Lung microvascular endothelial cell (primary cell): ENCODE data around the gene SEPTIN1. TPM values are rescaled to one million over a fixed set of nuclear protein-coding genes. Genes with fewer than 3 reads are reported as not detected.

ENCODE experiments used
- DNase-seq, 2 donors: peaks; one replicate each; pipeline versions ENCODE4 v3.0.0 to v3.0.0-alpha.2; 2010; ENCODE audit warnings: low read depth in 2 of 2
- total RNA-seq: library from RNA; depleted of rRNA; stranded (reverse); fragments of >200 nt; gene quantifications from 2 replicates; pipeline ENCODE4 v1.2.1, GENCODE V29; 2014

SEPTIN1 gene
- total RNA-seq, 1 donor from 2014 or later = 0.20 TPM

DNA sequence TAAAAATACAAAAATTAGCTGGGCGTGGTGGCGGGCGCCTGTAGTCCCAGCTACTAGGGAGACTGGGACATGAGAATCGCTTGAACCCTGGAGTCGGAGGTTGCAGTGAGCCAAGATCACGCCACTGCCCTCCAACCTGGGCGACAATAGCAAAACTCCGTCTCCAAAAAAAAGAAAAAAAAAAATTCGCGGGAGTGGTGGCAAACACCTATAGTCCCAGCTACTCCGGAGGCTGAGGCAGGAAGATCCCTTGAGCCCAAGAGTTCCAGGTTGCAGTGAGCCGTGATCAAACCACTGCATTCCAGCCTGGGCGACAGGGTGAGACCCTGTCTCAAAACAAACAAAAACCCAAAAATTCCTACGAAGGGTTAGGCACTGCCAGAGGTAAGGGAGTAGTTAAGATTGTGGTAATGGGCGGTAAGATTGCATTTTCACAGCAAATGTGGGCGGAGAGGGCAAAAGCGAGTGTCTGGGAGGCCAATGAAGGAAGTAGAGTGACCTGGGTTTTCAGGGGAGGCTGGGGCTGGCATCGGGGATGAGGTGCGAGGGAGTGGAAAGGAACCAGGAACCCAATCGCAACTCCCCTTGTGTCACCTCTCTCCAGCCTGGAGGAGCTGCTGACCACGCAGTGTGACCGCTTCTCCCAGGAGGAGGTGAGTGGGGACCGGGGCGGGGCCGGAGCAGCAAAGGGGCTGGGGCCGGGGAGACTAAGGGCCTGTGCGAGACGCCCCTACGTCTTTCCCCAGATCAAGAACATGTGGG lies 5.1 kb downstream of the SEPTIN1 start:
- no peak for DNase-seq

- DNase-seq = no peak
Observed at GRCh38 chr16:30376461-30376902, 5.9 kb downstream of the SEPTIN1 start.

DNA sequence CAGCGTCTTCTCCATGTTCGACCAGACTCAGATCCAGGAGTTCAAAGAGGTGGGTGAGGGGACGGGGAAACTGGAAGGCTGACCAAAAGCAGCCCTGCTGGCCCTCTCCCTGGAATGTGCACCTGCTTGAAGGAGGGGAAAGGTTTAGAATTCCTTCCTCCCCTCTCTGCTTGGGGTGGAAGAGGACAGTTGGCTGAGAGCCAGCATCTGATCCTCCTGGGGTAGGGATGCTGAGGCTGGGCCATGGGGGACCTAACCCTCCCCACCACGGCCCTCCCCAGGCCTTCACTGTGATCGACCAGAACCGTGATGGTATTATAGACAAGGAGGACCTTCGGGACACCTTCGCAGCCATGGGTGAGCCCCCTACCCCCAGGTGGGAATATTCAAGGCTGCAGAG lies 6.5 kb downstream of the SEPTIN1 start:
- DNase-seq = no peak

DNA sequence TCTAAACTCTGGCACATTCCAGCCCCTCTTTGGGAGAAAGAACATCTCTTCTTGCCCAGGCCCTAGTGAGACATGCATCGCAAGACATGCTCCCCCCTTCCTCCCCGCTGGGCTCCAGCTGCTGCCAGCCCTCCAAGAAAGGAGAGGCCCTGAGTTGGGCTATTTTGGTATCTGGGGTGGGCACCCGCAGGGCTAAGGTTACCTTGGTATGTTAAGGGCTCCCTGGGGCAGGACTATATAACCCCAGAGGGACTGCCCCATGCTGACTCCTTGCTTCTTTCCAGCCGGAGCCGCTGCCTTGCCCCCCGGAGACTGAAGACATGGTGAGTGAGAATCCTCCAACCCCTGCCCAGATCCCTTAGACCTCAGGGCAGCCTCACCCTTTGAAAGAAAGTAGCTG lies 7.8 kb downstream of the SEPTIN1 start, which contains the start of gene MYL11:
TSS of gene MYL11 (plus strand) at position 265 of the 400 bp plus-strand sequence. CDS start at position 321, 56 bp downstream.
- DNase-seq = no peak

GRCh38 chr16:30372725-30373124 lies 9.6 kb downstream of the SEPTIN1 start:
- no peak for DNase-seq

- DNase-seq = no peak
Observed at GRCh38 chr16:30372038-30372712, 10.2 kb downstream of the SEPTIN1 start.

GRCh38 chr16:30371248-30371816 lies 11.0 kb downstream of the SEPTIN1 start:
- DNase-seq = no peak

GRCh38 chr16:30370456-30371247 lies 11.7 kb downstream of the SEPTIN1 start, which contains the start of gene TBC1D10B:
Gene TBC1D10B (minus strand): TSS chr16:30370494. CDS start chr16:30370183, 311 bp downstream.
- DNase-seq = peak; percentile 100

- no peak for DNase-seq
Observed at GRCh38 chr16:30369938-30370455, 12.4 kb downstream of the SEPTIN1 start.

DNA sequence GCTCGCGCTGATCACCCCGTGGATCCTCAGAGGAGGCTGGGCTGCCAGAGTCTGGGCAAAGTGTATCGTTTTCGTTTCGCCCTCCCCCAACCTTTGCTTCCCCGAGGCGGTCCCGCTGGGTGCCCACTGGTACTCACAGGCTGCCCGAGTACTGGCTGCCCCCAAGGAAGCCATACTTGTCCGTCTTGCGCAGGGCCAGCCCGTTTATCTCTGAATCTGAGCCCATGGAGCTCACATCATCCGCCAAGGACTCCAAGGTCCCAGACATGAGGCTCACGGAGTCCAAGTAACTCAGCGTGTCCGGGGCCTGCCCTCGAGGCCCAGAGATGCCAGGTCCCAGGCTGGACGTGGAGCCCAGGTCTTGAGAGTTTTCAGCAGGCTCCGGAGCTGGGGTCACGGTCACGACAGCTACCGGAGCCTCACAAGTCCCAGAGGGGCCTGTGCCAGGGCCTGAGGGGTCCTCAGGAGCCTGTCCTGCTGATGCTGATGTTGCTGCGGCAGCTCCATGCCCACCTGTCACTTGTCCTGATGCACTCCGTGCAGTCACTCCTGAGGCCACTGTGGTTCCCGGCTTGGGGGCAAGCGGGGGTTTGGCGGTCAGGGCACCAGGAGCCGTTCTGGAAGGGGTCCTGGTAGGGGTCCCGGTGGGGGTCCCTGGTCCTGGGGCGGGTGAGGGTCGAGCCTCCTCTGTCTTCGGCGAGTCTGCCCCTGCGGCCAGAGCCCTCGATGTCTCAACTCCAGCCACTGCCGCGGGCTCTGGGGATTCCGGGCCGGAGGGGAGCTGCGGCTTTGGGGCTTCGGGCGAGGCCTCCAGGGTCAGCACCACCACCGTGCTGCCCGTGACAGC lies 13.0 kb downstream of the SEPTIN1 start:
- DNase-seq = peak in 1 of 2 donors; percentile 28

DNA sequence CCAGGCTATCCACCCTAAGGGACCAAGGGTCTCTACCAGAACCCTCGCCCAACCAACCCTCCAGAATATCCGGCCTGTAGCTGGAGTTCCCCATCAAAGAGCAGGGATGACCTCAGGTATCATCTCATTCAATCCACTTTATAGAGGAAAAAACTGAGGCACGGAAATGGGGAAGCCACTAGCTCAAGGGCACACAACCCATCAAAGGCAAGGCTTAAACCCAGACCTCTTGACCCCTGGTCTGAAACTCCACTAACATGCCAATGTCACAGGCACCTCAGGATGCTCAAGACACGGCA lies 13.6 kb downstream of the SEPTIN1 start:
- DNase-seq = no peak

- peak; percentile 11 to 61 for DNase-seq
Observed at GRCh38 chr16:30368122-30368791, 14.1 kb downstream of the SEPTIN1 start.

DNA sequence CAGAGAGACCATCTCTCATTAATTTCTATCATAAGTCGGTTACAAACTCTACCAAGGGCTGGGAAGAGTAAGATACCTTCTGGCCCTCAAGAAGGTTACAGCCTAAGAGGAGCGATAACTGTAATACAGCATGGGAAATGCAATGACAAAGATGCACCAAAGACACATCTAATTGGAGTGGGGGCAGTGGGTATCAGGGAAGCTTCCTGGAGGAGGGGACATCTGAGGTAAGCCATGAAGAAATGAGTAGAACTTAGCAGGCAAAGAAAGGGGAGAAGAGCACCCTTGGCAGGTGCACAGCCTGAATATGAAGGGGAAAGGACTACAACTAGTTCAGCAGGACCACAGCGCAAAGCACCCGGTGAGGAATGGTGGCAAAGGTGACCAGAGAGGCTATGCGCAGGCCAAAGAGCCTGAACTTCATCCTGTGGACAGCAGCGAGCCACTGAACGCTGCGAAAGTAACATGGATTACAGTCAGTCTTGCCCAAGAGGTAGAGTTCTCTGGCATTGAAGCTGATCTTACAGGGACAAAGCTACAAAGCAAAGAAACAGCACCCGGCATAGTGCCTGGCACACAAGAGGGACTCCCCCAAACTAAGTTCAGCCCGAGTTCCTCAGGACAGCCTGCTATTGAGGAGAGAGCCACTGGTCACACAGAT lies 14.9 kb downstream of the SEPTIN1 start:
- peak in 1 of 2 donors; percentile 18 for DNase-seq

DNA sequence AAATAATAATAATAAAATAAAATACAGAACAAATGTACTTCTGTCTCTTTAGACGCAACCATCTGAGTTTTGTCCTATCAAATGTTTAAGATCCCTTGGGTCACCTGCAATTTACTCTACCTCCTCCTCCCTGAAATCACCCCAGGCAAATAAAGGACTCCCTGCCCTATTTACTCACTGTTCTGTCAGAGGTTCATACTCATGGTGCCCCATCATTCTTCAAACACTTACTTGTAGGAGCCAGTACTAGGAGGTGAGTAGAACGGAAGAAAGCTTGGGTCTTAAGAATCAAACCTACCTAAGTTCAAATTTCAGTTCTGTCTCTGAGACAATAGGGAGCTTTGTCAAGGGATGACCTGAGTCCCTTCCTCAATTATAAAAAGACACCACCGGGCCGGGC lies 15.8 kb downstream of the SEPTIN1 start:
- DNase-seq = no peak

GRCh38 chr16:30365200-30365599 lies 17.2 kb downstream of the SEPTIN1 start:
- DNase-seq = no peak

GRCh38 chr16:30361180-30361579 lies 21.2 kb downstream of the SEPTIN1 start:
- no peak for DNase-seq

DNA sequence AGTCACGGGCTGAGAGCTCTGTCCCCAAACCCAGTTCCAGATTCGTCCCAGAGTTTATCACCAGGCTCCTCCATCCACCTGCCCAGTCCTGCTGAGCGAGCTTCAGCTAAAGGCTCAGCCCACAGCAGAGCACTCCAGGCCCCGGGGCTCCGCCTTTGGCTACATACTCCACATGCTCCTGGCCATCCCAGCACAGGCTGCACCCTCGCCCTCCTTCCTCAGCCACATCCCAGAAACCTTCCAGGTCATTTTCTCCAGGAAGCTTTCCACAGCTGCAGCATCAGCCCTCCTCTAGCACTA lies 22.5 kb downstream of the SEPTIN1 start:
- no peak for DNase-seq

GRCh38 chr16:30358990-30359870 lies 23.1 kb downstream of the SEPTIN1 start:
- no peak for DNase-seq

DNA sequence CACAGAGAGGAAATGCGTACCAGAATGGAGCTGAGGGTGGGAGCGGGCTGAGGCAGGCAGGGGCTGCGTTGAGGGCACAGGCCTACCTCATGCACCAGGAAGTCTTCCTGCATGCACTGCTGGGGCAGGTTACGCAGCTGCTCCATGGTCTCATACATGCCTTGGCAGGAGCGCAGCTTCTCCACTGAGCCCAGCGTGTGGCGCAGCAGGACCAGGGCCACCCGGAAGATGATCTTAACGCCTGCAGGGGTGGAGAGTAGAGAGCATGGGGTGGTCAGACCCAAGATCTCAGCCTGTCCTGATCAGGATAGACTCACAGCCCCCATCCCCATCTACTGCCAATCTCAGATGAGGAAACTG lies 23.8 kb downstream of the SEPTIN1 start:
- no peak for DNase-seq
